Activated CD8-positive, alpha-beta T cell treated with anti-CD3 and anti-CD28 coated beads for 36 hours (primary cell): ENCODE results near the gene HMX1. TPM values are rescaled to one million over a fixed set of nuclear protein-coding genes. Genes with fewer than 3 reads are reported as not detected.

Source experiments
- ATAC-seq: fragments of 200-7000 bp; cut with Tn5 transposase; one replicate; pipeline ENCODE4 v1.10.0; 2021; ENCODE audit warnings: mild to moderate bottlenecking, moderate library complexity
- CTCF ChIA-PET: fragments of 350-600 bp; sonication (Branson Sonifier 250); formaldehyde crosslinking; loops from one replicate; lab custom pipeline; 2021; ENCODE audit warnings: antibody characterized with exemption; lab: Charles Lee
- POLR2A ChIA-PET: fragments of 350-600 bp; sonication (Branson Sonifier 250); formaldehyde crosslinking; loops from one replicate; lab custom pipeline; 2021; ENCODE audit warnings: antibody characterized with exemption; lab: Charles Lee
- DNase-seq: peaks from one replicate; pipeline ENCODE4 v3.0.0-alpha.2; 2020
- H3K27ac Mint-ChIP-seq: one replicate; pipeline ENCODE4 v1.8.0; 2021; ENCODE audit warnings: mild to moderate bottlenecking, mixed read lengths
- H3K27me3 Mint-ChIP-seq: one replicate; pipeline ENCODE4 v1.8.0; 2021; ENCODE audit warnings: mixed read lengths
- H3K36me3 Mint-ChIP-seq: one replicate; pipeline ENCODE4 v1.8.0; 2021; ENCODE audit warnings: low read depth, mixed read lengths
- H3K4me1 Mint-ChIP-seq: one replicate; pipeline ENCODE4 v1.8.0; 2021; ENCODE audit warnings: low read depth, mixed read lengths
- H3K4me3 Mint-ChIP-seq: one replicate; pipeline ENCODE4 v1.8.0; 2021; ENCODE audit warnings: mild to moderate bottlenecking, moderate library complexity, mixed read lengths
- H3K9me3 Mint-ChIP-seq: one replicate; pipeline ENCODE4 v1.8.0; 2021; ENCODE audit warnings: mixed read lengths
- CTCF ChIP-seq: fragments of 200-600 bp; IDR thresholded peaks from one replicate; pipeline ENCODE4 v1.8.0; 2022; ENCODE audit warnings: antibody characterized with exemption, mild to moderate bottlenecking
- intact Hi-C: fragments of 100-400 bp; cut with micrococcal nuclease; formaldehyde crosslinking; loops from one replicate; pipeline ENCODE4 v1.10.0; 2022
- total RNA-seq, 2 experiments: library from RNA; stranded (reverse); gene quantifications; one replicate each; pipeline ENCODE4 v1.2.3, GENCODE V29; 2021

HMX1 gene
- total RNA-seq, 2 experiments from 2014 or later, result not detected

GRCh38 chr4:8886612-8887406, 15.2 kb upstream of the HMX1 start:
- ChIA-PET POLR2A (no interaction called here), CTCF (interaction anchor here (0.6 to 2.2 kb wide), 6 partner anchors 29 to 270 kb away, joined by 3 to 7 read pairs (median 3); no protein-coding TSS in a partner anchor)
- H3K4me3 Mint-ChIP-seq, result no peak overlapping the region

GRCh38 chr4:8882239-8882638, 10.6 kb upstream of the HMX1 start:
- H3K4me3 Mint-ChIP-seq, result no peak overlapping the region
- intact Hi-C loops, result no loop called here
- POLR2A ChIA-PET, result no interaction called here
- H3K27ac Mint-ChIP-seq, result no peak overlapping the region
- peaks cover 26% of the 10 kb centered on the region for H3K27me3 Mint-ChIP-seq
- peaks cover 7% of the 10 kb centered on the region for H3K9me3 Mint-ChIP-seq
- no peaks in the 10 kb centered on the region for H3K36me3 Mint-ChIP-seq
- no peaks in the 10 kb centered on the region for H3K4me1 Mint-ChIP-seq
- ATAC-seq (no peak), DNase-seq (no peak)
- CTCF ChIA-PET, result no interaction called here
- TF ChIP-seq CTCF, result no peak

More at GRCh38 chr4:8886612-8887406, 15.2 kb upstream of the HMX1 start:
- H3K4me1 Mint-ChIP-seq, result no peaks in the 10 kb centered on the region
- H3K9me3 Mint-ChIP-seq, result peaks cover 7% of the 10 kb centered on the region
- ATAC-seq, result no peak
- H3K36me3 Mint-ChIP-seq, result no peaks in the 10 kb centered on the region
- TF ChIP-seq CTCF, result peak; percentile 54
- no peak overlapping the region for H3K27ac Mint-ChIP-seq
- H3K27me3 Mint-ChIP-seq, result peaks cover 46% of the 10 kb centered on the region
- intact Hi-C loops, result no loop called here
- no peak for DNase-seq

GRCh38 chr4:8880851-8881250, 9.2 kb upstream of the HMX1 start:
- intact Hi-C loops, result no loop called here
- CTCF ChIA-PET, result no interaction called here
- TF ChIP-seq CTCF, result no peak
- ATAC-seq (no peak), DNase-seq (no peak)
- Mint-ChIP-seq H3K27me3 (peaks cover 30% of the 10 kb centered on the region), H3K27ac (no peak overlapping the region), H3K4me3 (no peak overlapping the region), H3K4me1 (no peaks in the 10 kb centered on the region), H3K9me3 (no peaks in the 10 kb centered on the region), H3K36me3 (no peaks in the 10 kb centered on the region)
- POLR2A ChIA-PET, result no interaction called here

- Mint-ChIP-seq H3K36me3 (no peaks in the 10 kb centered on the region), H3K4me1 (peaks cover 2% of the 10 kb centered on the region), H3K4me3 (no peak overlapping the region), H3K27ac (no peak overlapping the region), H3K27me3 (peaks cover 38% of the 10 kb centered on the region), H3K9me3 (peaks cover 1% of the 10 kb centered on the region)
- ATAC-seq (no peak), DNase-seq (no peak)
- ChIA-PET POLR2A (no interaction called here), CTCF (no interaction called here)
- intact Hi-C loops, result no loop called here
- no peak for TF ChIP-seq CTCF
Measured at GRCh38 chr4:8879574-8879973, 7.9 kb upstream of the HMX1 start.

- H3K4me1 Mint-ChIP-seq, result peaks cover 2% of the 10 kb centered on the region
- TF ChIP-seq CTCF, result no peak
- H3K4me3 Mint-ChIP-seq, result no peak overlapping the region
- no peak for ATAC-seq
- no peak for DNase-seq
- peaks cover 1% of the 10 kb centered on the region for H3K9me3 Mint-ChIP-seq
- ChIA-PET CTCF (no interaction called here), POLR2A (no interaction called here)
- peaks cover 48% of the 10 kb centered on the region for H3K27me3 Mint-ChIP-seq
- no peaks in the 10 kb centered on the region for H3K36me3 Mint-ChIP-seq
- intact Hi-C loops, result no loop called here
- H3K27ac Mint-ChIP-seq, result no peak overlapping the region
Measured at GRCh38 chr4:8878421-8878820, 6.8 kb upstream of the HMX1 start.
